T-helper 17 cell (primary cell): ENCODE results near the gene ATOSB. TPM values are rescaled to one million over a fixed set of nuclear protein-coding genes. Genes with fewer than 3 reads are reported as not detected.

Experiments used
- ATAC-seq: fragments of 150-1000 bp; cut with Tn5 transposase; 2 replicates; pipeline ENCODE4 v1.10.0; 2021; ENCODE audit warnings: mild to moderate bottlenecking, moderate library complexity
- DNase-seq, 3 donors: peaks; one replicate each; pipeline versions ENCODE4 v3.0.0 to v3.0.0-alpha.2; 2020 to 2021
- H3K9me3 ChIP-seq: one replicate; pipeline ENCODE4 v1.7.0; 2013; ENCODE audit warnings: low read length, mild to moderate bottlenecking; ENCODE audit not compliant: control insufficient read depth, poor library complexity, severe bottlenecking
- H3K27ac Mint-ChIP-seq: one replicate; pipeline ENCODE4 v1.8.0; 2022; ENCODE audit warnings: mild to moderate bottlenecking, moderate library complexity, mixed read lengths
- H3K27me3 Mint-ChIP-seq: one replicate; pipeline ENCODE4 v1.8.0; 2022; ENCODE audit warnings: mixed read lengths
- H3K36me3 Mint-ChIP-seq: one replicate; pipeline ENCODE4 v1.8.0; 2022; ENCODE audit warnings: low read depth, mixed read lengths
- H3K4me1 Mint-ChIP-seq: one replicate; pipeline ENCODE4 v1.8.0; 2022; ENCODE audit warnings: mild to moderate bottlenecking, mixed read lengths
- H3K4me3 Mint-ChIP-seq: one replicate; pipeline ENCODE4 v1.8.0; 2022; ENCODE audit warnings: mild to moderate bottlenecking, moderate library complexity, mixed read lengths
- total RNA-seq, 4 donors: library from RNA in 2 of 4; stranded (reverse) in 2 of 4; gene quantifications; one replicate each; pipeline ENCODE4 v1.2.3 and lab custom pipeline; 2022 to 2026

The ATOSB gene
- total RNA-seq, 2 donors from 2014 or later: 9.8 to 11.6 TPM

GRCh38 chr9:35070823-35071813 lies 44.5 kb downstream of the ATOSB start:
- no peak for DNase-seq
- H3K36me3 Mint-ChIP-seq: peaks cover 5% of the 10 kb centered on the region

GRCh38 chr9:35069020-35069419 lies 46.6 kb downstream of the ATOSB start:
- no peak for DNase-seq
- Mint-ChIP-seq H3K4me3 (peak overlapping the region; percentile 58), H3K4me1 (peaks cover 45% of the 10 kb centered on the region), H3K36me3 (peaks cover 2% of the 10 kb centered on the region), H3K27ac (peak overlapping the region; percentile 67), H3K27me3 (no peaks in the 10 kb centered on the region)
- ATAC-seq: no peak
- H3K9me3 ChIP-seq: no peaks in the 10 kb centered on the region

More at GRCh38 chr9:35070823-35071813, 44.5 kb downstream of the ATOSB start:
- H3K27ac Mint-ChIP-seq: peak overlapping the region; percentile 92
- no peak for ATAC-seq
- no peaks in the 10 kb centered on the region for H3K9me3 ChIP-seq
- peak overlapping the region; percentile 92 for H3K4me3 Mint-ChIP-seq
- no peaks in the 10 kb centered on the region for H3K27me3 Mint-ChIP-seq
- H3K4me1 Mint-ChIP-seq: peaks cover 48% of the 10 kb centered on the region

- H3K4me3 Mint-ChIP-seq: no peak overlapping the region
- DNase-seq (no peak), ATAC-seq (no peak)
- H3K4me1 Mint-ChIP-seq: peaks cover 38% of the 10 kb centered on the region
- peak overlapping the region; percentile 41 for H3K27ac Mint-ChIP-seq
- H3K9me3 ChIP-seq: no peaks in the 10 kb centered on the region
- H3K36me3 Mint-ChIP-seq: peaks cover 8% of the 10 kb centered on the region
- no peaks in the 10 kb centered on the region for H3K27me3 Mint-ChIP-seq
Observed at GRCh38 chr9:35067056-35067455, 48.6 kb downstream of the ATOSB start.

- peaks cover 7% of the 10 kb centered on the region for H3K4me1 Mint-ChIP-seq
- H3K36me3 Mint-ChIP-seq: peaks cover 20% of the 10 kb centered on the region
- H3K27me3 Mint-ChIP-seq: no peaks in the 10 kb centered on the region
- H3K27ac Mint-ChIP-seq: no peak overlapping the region
- no peak overlapping the region for H3K4me3 Mint-ChIP-seq
- no peaks in the 10 kb centered on the region for H3K9me3 ChIP-seq
- no peak for ATAC-seq
- no peak for DNase-seq
Observed at GRCh38 chr9:35060548-35061207, 55.0 kb downstream of the ATOSB start.

GRCh38 chr9:35059438-35059837 lies 56.2 kb downstream of the ATOSB start:
- H3K36me3 Mint-ChIP-seq: peaks cover 20% of the 10 kb centered on the region
- DNase-seq: no peak
- H3K27ac Mint-ChIP-seq: no peak overlapping the region
- no peak overlapping the region for H3K4me3 Mint-ChIP-seq
- H3K9me3 ChIP-seq: no peaks in the 10 kb centered on the region
- no peaks in the 10 kb centered on the region for H3K27me3 Mint-ChIP-seq
- H3K4me1 Mint-ChIP-seq: peaks cover 7% of the 10 kb centered on the region
- ATAC-seq: no peak

- ATAC-seq: no peak
- H3K27me3 Mint-ChIP-seq: no peaks in the 10 kb centered on the region
- H3K4me1 Mint-ChIP-seq: peaks cover 10% of the 10 kb centered on the region
- H3K9me3 ChIP-seq: no peaks in the 10 kb centered on the region
- DNase-seq: no peak
- peaks cover 18% of the 10 kb centered on the region for H3K36me3 Mint-ChIP-seq
- no peak overlapping the region for H3K4me3 Mint-ChIP-seq
- H3K27ac Mint-ChIP-seq: peak overlapping the region; percentile 49
Observed at GRCh38 chr9:35057271-35057620, 58.4 kb downstream of the ATOSB start.

GRCh38 chr9:35056571-35057270 lies 58.9 kb downstream of the ATOSB start:
- DNase-seq (no peak), ATAC-seq (no peak)
- peaks cover 10% of the 10 kb centered on the region for H3K4me1 Mint-ChIP-seq
- H3K9me3 ChIP-seq: no peaks in the 10 kb centered on the region
- no peak overlapping the region for H3K27ac Mint-ChIP-seq
- no peaks in the 10 kb centered on the region for H3K27me3 Mint-ChIP-seq
- H3K4me3 Mint-ChIP-seq: peak overlapping the region; percentile 52
- peaks cover 17% of the 10 kb centered on the region for H3K36me3 Mint-ChIP-seq

GRCh38 chr9:35054871-35055644 lies 60.6 kb downstream of the ATOSB start:
- H3K4me1 Mint-ChIP-seq: peaks cover 10% of the 10 kb centered on the region

GRCh38 chr9:35054185-35054835 lies 61.4 kb downstream of the ATOSB start:
- H3K4me1 Mint-ChIP-seq: peaks cover 10% of the 10 kb centered on the region
- H3K4me3 Mint-ChIP-seq: no peak overlapping the region
- H3K27ac Mint-ChIP-seq: peak overlapping the region; percentile 19
- H3K9me3 ChIP-seq: no peaks in the 10 kb centered on the region
- H3K36me3 Mint-ChIP-seq: peaks cover 16% of the 10 kb centered on the region
- H3K27me3 Mint-ChIP-seq: no peaks in the 10 kb centered on the region
- DNase-seq (no peak), ATAC-seq (no peak)

More at GRCh38 chr9:35054871-35055644, 60.6 kb downstream of the ATOSB start:
- no peak for DNase-seq
- Mint-ChIP-seq H3K27me3 (no peaks in the 10 kb centered on the region), H3K36me3 (peaks cover 17% of the 10 kb centered on the region), H3K27ac (peak overlapping the region; percentile 19), H3K4me3 (no peak overlapping the region)
- ATAC-seq: no peak
- no peaks in the 10 kb centered on the region for H3K9me3 ChIP-seq

Other genes with a start within 250 kb of the ATOSB start
- not detected for gene PHF24, start 157.6 kb downstream of the ATOSB start, total RNA-seq
- gene DNAJB5, start 126.1 kb downstream of the ATOSB start, total RNA-seq: 1 to 10 TPM; 1.4 to 1.8 TPM
- 100 to 1,000 TPM; 222 to 238 TPM for gene VCP, start 43.2 kb downstream of the ATOSB start, total RNA-seq
- gene FANCG, start 35.9 kb downstream of the ATOSB start, total RNA-seq: 10 to 100 TPM; 18.8 to 23.6 TPM
- gene PIGO, start 19.3 kb downstream of the ATOSB start, total RNA-seq: 10 to 100 TPM; 19.1 to 20.4 TPM
- 10 to 100 TPM; 41.0 to 44.2 TPM for gene STOML2, start 12.7 kb downstream of the ATOSB start, total RNA-seq
- gene UNC13B, start 46.1 kb upstream of the ATOSB start, total RNA-seq: under 1 TPM; 0.50 to 0.99 TPM